SK-N-MC (cell line): Measurements from ENCODE around the gene CCDC150.
"Not testable (repeated sequence)": the region's sequence is repeated elsewhere in the genome, so short reads cannot be mapped to it uniquely, and the experiment has no call there.

Experiments used
- DNase-seq: peaks from one replicate; pipeline ENCODE4 v3.0.0-alpha.2; 2011; ENCODE audit warnings: low read depth, low spot score
- H3K27ac ChIP-seq: fragments of 200-600 bp; sonication (generic); 2 replicates; pipeline ENCODE4 v1.5.1; 2016; ENCODE audit warnings: mixed run types
- H3K36me3 ChIP-seq: fragments of 200-600 bp; sonication (generic); 2 replicates; pipeline ENCODE4 v1.6.1; 2017; ENCODE audit warnings: antibody characterized with exemption, low read length, mixed read lengths; ENCODE audit not compliant: insufficient read depth
- H3K4me3 ChIP-seq: fragments of 200-600 bp; sonication (generic); 2 replicates; pipeline ENCODE4 v1.5.1; 2016
- H3K9ac ChIP-seq: fragments of 200-600 bp; sonication (generic); 2 replicates; pipeline ENCODE4 v1.8.0; 2017; ENCODE audit warnings: mixed run types, mixed read lengths; ENCODE audit not compliant: insufficient read length
- H3K9me3 ChIP-seq: fragments of 200-600 bp; sonication (generic); 2 replicates; pipeline ENCODE4 v1.6.1; 2017; ENCODE audit warnings: low read depth, mild to moderate bottlenecking, antibody characterized with exemption, low read length, moderate library complexity, mixed read lengths
- EZH2 ChIP-seq: fragments of 200-600 bp; sonication (generic); IDR thresholded peaks from one replicate; pipeline ENCODE4 v1.6.1; 2017; ENCODE audit warnings: antibody characterized with exemption
- FOXP2 ChIP-seq: optimal IDR thresholded peaks from 2 replicates; pipeline ENCODE3; 2011; ENCODE audit warnings: mild to moderate bottlenecking, moderate library complexity; ENCODE audit not compliant: insufficient read depth; ENCODE audit errors: extremely low read length, control extremely low read depth
- POLR2AphosphoS5 ChIP-seq: IDR thresholded peaks from 2 replicates; pipeline ENCODE4 v1.6.1; 2012; ENCODE audit warnings: mild to moderate bottlenecking, low read depth, low read length, borderline replicate concordance

CCDC150 gene

GRCh38 chr2:196598412-196598811, 41.1 kb upstream of the CCDC150 start:
- DNase-seq = no peak
- no peak for TF ChIP-seq EZH2
- no peak for TF ChIP-seq POLR2AphosphoS5
- Histone ChIP-seq H3K4me3 (no peak overlapping the region), H3K9ac (no peak overlapping the region), H3K9me3 (no peaks in the 10 kb centered on the region), H3K27ac (no peak overlapping the region), H3K36me3 (no peaks in the 10 kb centered on the region)

GRCh38 chr2:196598846-196599245, 40.7 kb upstream of the CCDC150 start:
- no peak overlapping the region for H3K9ac ChIP-seq
- H3K27ac ChIP-seq = no peak overlapping the region
- no peak for TF ChIP-seq POLR2AphosphoS5
- no peak for TF ChIP-seq EZH2
- TF ChIP-seq FOXP2 = no peak
- no peak overlapping the region for H3K4me3 ChIP-seq
- no peak for DNase-seq
- no peaks in the 10 kb centered on the region for H3K36me3 ChIP-seq
- no peaks in the 10 kb centered on the region for H3K9me3 ChIP-seq

- no peak overlapping the region for H3K4me3 ChIP-seq
- no peak overlapping the region for H3K9ac ChIP-seq
- TF ChIP-seq POLR2AphosphoS5 (no peak), EZH2 (no peak), FOXP2 (no peak)
- DNase-seq = no peak
- no peaks in the 10 kb centered on the region for H3K9me3 ChIP-seq
- H3K27ac ChIP-seq = no peak overlapping the region
- H3K36me3 ChIP-seq = no peaks in the 10 kb centered on the region
These were observed 37.8 kb upstream of the CCDC150 start for GRCh38 chr2:196601430-196602306.

- H3K4me3 ChIP-seq = no peak overlapping the region
- no peak for TF ChIP-seq EZH2
- no peak for TF ChIP-seq FOXP2
- TF ChIP-seq POLR2AphosphoS5 = no peak
- no peak for DNase-seq
- H3K36me3 ChIP-seq = no peaks in the 10 kb centered on the region
- H3K9ac ChIP-seq = no peak overlapping the region
- no peaks in the 10 kb centered on the region for H3K9me3 ChIP-seq
- H3K27ac ChIP-seq = no peak overlapping the region
These were observed 35.3 kb upstream of the CCDC150 start for GRCh38 chr2:196604196-196604595.

GRCh38 chr2:196606516-196606915, 33.0 kb upstream of the CCDC150 start:
- H3K9ac ChIP-seq = no peak overlapping the region
- no peak overlapping the region for H3K27ac ChIP-seq
- TF ChIP-seq POLR2AphosphoS5 (no peak), FOXP2 (no peak), EZH2 (no peak)
- H3K36me3 ChIP-seq = no peaks in the 10 kb centered on the region
- H3K4me3 ChIP-seq = no peak overlapping the region
- no peak for DNase-seq
- no peaks in the 10 kb centered on the region for H3K9me3 ChIP-seq

- no peak overlapping the region for H3K4me3 ChIP-seq
- H3K27ac ChIP-seq = no peak overlapping the region
- no peak for DNase-seq
- TF ChIP-seq EZH2 (no peak), FOXP2 (no peak), POLR2AphosphoS5 (no peak)
- H3K36me3 ChIP-seq = no peaks in the 10 kb centered on the region
- no peak overlapping the region for H3K9ac ChIP-seq
- no peaks in the 10 kb centered on the region for H3K9me3 ChIP-seq
These were observed 32.4 kb upstream of the CCDC150 start for GRCh38 chr2:196607073-196607472.

- H3K36me3 ChIP-seq, H3K9me3 ChIP-seq, H3K27ac ChIP-seq, DNase-seq, H3K4me3 ChIP-seq, H3K9ac ChIP-seq: not testable (repeated sequence)
These were observed 31.6 kb upstream of the CCDC150 start for GRCh38 chr2:196607896-196608295.

- Histone ChIP-seq H3K4me3 (no peak overlapping the region), H3K27ac (no peak overlapping the region), H3K36me3 (no peaks in the 10 kb centered on the region), H3K9me3 (no peaks in the 10 kb centered on the region), H3K9ac (no peak overlapping the region)
- no peak for TF ChIP-seq POLR2AphosphoS5
- TF ChIP-seq EZH2 = no peak
- no peak for TF ChIP-seq FOXP2
- DNase-seq = no peak
These were observed 29.7 kb upstream of the CCDC150 start for GRCh38 chr2:196609806-196610205.

GRCh38 chr2:196610796-196611195, 28.7 kb upstream of the CCDC150 start:
- DNase-seq = no peak
- TF ChIP-seq EZH2 = no peak
- no peak for TF ChIP-seq POLR2AphosphoS5
- TF ChIP-seq FOXP2 = no peak

More at GRCh38 chr2:196610796-196611195, 28.7 kb upstream of the CCDC150 start:
- H3K9me3 ChIP-seq = no peaks in the 10 kb centered on the region
- no peak overlapping the region for H3K9ac ChIP-seq
- no peak overlapping the region for H3K4me3 ChIP-seq
- no peaks in the 10 kb centered on the region for H3K36me3 ChIP-seq
- H3K27ac ChIP-seq = no peak overlapping the region
